H1 (cell line): ENCODE data around the gene TRDN. TPM values are rescaled to one million over a fixed set of nuclear protein-coding genes. Genes with fewer than 3 reads are reported as not detected.

Source experiments
- CTCF ChIA-PET: fragments of 300-600 bp; sonication (Branson Sonifier 250); formaldehyde crosslinking; loops from one replicate; lab custom pipeline; 2021; ENCODE audit not compliant: partially characterized antibody; lab: Charles Lee
- POLR2A ChIA-PET: fragments of 300-600 bp; sonication (Branson Sonifier 250); formaldehyde crosslinking; loops from one replicate; lab custom pipeline; 2021; ENCODE audit warnings: inconsistent platforms; ENCODE audit not compliant: partially characterized antibody; lab: Charles Lee
- DNase-seq, 2 experiments: peaks; one replicate each; pipeline versions ENCODE4 v3.0.0 to v3.0.0-alpha.2; 2010 to 2022; ENCODE audit warnings: low spot score in 2 of 2, low read depth in 1 of 2, mixed read lengths in 1 of 2
- FAIRE-seq: peaks from 2 replicates; lab custom pipeline; 2011; peaks lifted over from hg19 to GRCh38; lab: Jason Lieb, UNC
- H2AFZ ChIP-seq: 2 replicates; pipeline ENCODE4 v1.8.1; 2012; ENCODE audit warnings: low read length, inconsistent platforms
- H2AK5ac ChIP-seq: 2 replicates; pipeline ENCODE4 v1.6.1; 2013; ENCODE audit warnings: low read depth, low read length
- H2BK120ac ChIP-seq: replicated peaks from 2 replicates; pipeline ENCODE3; 2013; ENCODE audit warnings: low read depth, low read length, inconsistent platforms
- H2BK12ac ChIP-seq: 2 replicates; pipeline ENCODE4 v1.6.1; 2013; ENCODE audit warnings: low read depth, low read length
- H2BK15ac ChIP-seq: 2 replicates; pipeline ENCODE4 v1.6.1; 2013; ENCODE audit warnings: low read length
- H2BK20ac ChIP-seq: 2 replicates; pipeline ENCODE4 v1.6.1; 2013; ENCODE audit warnings: low read length
- H2BK5ac ChIP-seq: 2 replicates; pipeline ENCODE4 v1.6.1; 2013; ENCODE audit warnings: low read depth, low read length
- H3K14ac ChIP-seq: 2 replicates; pipeline ENCODE4 v1.6.1; 2013; ENCODE audit warnings: inconsistent platforms; ENCODE audit not compliant: insufficient read length
- H3K18ac ChIP-seq: 2 replicates; pipeline ENCODE4 v1.6.1; 2013; ENCODE audit warnings: low read length; ENCODE audit errors: extremely low read depth
- H3K23ac ChIP-seq: 2 replicates; pipeline ENCODE4 v1.6.1; 2013; ENCODE audit warnings: inconsistent platforms; ENCODE audit not compliant: insufficient read length
- H3K23me2 ChIP-seq: 2 replicates; pipeline ENCODE4 v1.6.1; 2013; ENCODE audit warnings: low read depth, low read length
- H3K27ac ChIP-seq: 2 replicates; pipeline ENCODE4 v1.6.1; 2011; ENCODE audit warnings: low read depth, low read length, inconsistent platforms
- H3K27me3 ChIP-seq, 4 experiments: replicated peaks in 1 of 4; 1 replicate in 1 of 4; 2 replicates in 3 of 4; pipeline versions ENCODE4 v1.6.1 to v1.8.1; 2011 to 2013; ENCODE audit warnings: low read length in 3 of 4, mild to moderate bottlenecking in 3 of 4, inconsistent platforms in 2 of 4, mixed read lengths in 2 of 4, moderate library complexity in 1 of 4; ENCODE audit not compliant: control insufficient read depth in 3 of 4, insufficient read depth in 3 of 4; ENCODE audit errors: extremely low read depth in 1 of 4
- H3K36me3 ChIP-seq, 4 experiments: 2 replicates each; pipeline versions ENCODE4 v1.6.1 to v1.8.1; 2011 to 2013; ENCODE audit warnings: mild to moderate bottlenecking in 4 of 4, low read length in 3 of 4, moderate library complexity in 2 of 4, control low read depth in 1 of 4, inconsistent platforms in 1 of 4; ENCODE audit not compliant: insufficient read depth in 4 of 4, control insufficient read depth in 2 of 4
- H3K4ac ChIP-seq: replicated peaks from 2 replicates; pipeline ENCODE3; 2013; ENCODE audit warnings: low read length, low read depth, mixed read lengths, inconsistent platforms; ENCODE audit not compliant: insufficient read length
- H3K4me1 ChIP-seq, 4 experiments: replicated peaks in 1 of 4; 1 replicate in 1 of 4; 2 replicates in 3 of 4; pipeline versions ENCODE4 v1.6.1 to v1.8.1; 2011 to 2013; ENCODE audit warnings: low read length in 3 of 4, inconsistent platforms in 2 of 4, mixed read lengths in 1 of 4; ENCODE audit not compliant: insufficient read depth in 4 of 4, control insufficient read depth in 3 of 4
- H3K4me2 ChIP-seq, 2 experiments: 2 replicates each; pipeline versions ENCODE4 v1.6.1 to v1.8.1; 2011 to 2013; ENCODE audit warnings: low read depth in 2 of 2, low read length in 2 of 2, control low read depth in 1 of 2, inconsistent platforms in 1 of 2, mild to moderate bottlenecking in 1 of 2; ENCODE audit not compliant: insufficient read depth in 1 of 2
- H3K4me3 ChIP-seq, 4 experiments: fragments of 200-600, 300-600 bp in 1 of 4; sonication (generic), shearing (Covaris generic), sonication (Bioruptor Twin) in 1 of 4; 2 replicates each; pipeline versions ENCODE4 v1.5.1 to v1.8.1; 2011 to 2016; ENCODE audit warnings: low read length in 4 of 4, low read depth in 3 of 4, control low read depth in 2 of 4, inconsistent platforms in 2 of 4, mild to moderate bottlenecking in 2 of 4, mixed read lengths in 1 of 4, moderate library complexity in 1 of 4; ENCODE audit not compliant: insufficient read depth in 2 of 4; ENCODE audit errors: extremely low read depth in 1 of 4
- H3K56ac ChIP-seq: replicated peaks from 2 replicates; pipeline ENCODE3; 2013; ENCODE audit warnings: low read depth, mild to moderate bottlenecking, mixed read lengths, low read length, inconsistent platforms; ENCODE audit not compliant: insufficient read length
- H3K79me1 ChIP-seq: 2 replicates; pipeline ENCODE4 v1.6.1; 2013; ENCODE audit warnings: low read depth, low read length, control low read depth
- H3K79me2 ChIP-seq, 2 experiments: 2 replicates each; pipeline versions ENCODE4 v1.6.1 to v1.8.1; 2012 to 2013; ENCODE audit warnings: low read length in 2 of 2, mild to moderate bottlenecking in 2 of 2, inconsistent platforms in 1 of 2; ENCODE audit not compliant: insufficient read depth in 2 of 2, control insufficient read depth in 1 of 2
- H3K9ac ChIP-seq, 4 experiments: replicated peaks in 1 of 4; 1 replicate in 1 of 4; 2 replicates in 3 of 4; pipeline versions ENCODE4 v1.6.1 to v1.8.1; 2011 to 2013; ENCODE audit warnings: low read depth in 3 of 4, low read length in 3 of 4, control low read depth in 2 of 4, mild to moderate bottlenecking in 2 of 4, moderate library complexity in 2 of 4, inconsistent platforms in 1 of 4; ENCODE audit errors: extremely low read depth in 1 of 4
- H3K9me3 ChIP-seq, 2 experiments: 2 replicates each; pipeline versions ENCODE4 v1.6.1 to v1.8.1; 2012 to 2013; ENCODE audit warnings: mild to moderate bottlenecking in 2 of 2, moderate library complexity in 2 of 2, control low read depth in 1 of 2, inconsistent platforms in 1 of 2, low read depth in 1 of 2, low read length in 1 of 2, mixed read lengths in 1 of 2; ENCODE audit not compliant: insufficient read depth in 2 of 2
- H4K20me1 ChIP-seq, 2 experiments: replicated peaks in 1 of 2; 2 replicates each; pipeline versions ENCODE3 to v1.8.1; 2011 to 2013; ENCODE audit warnings: inconsistent platforms in 2 of 2, low read length in 2 of 2, mild to moderate bottlenecking in 1 of 2; ENCODE audit not compliant: insufficient read depth in 2 of 2, control insufficient read depth in 1 of 2
- H4K5ac ChIP-seq: 2 replicates; pipeline ENCODE4 v1.6.1; 2013; ENCODE audit warnings: low read length, low read depth, mixed read lengths, inconsistent platforms; ENCODE audit not compliant: insufficient read length
- H4K8ac ChIP-seq: 2 replicates; pipeline ENCODE4 v1.8.0; 2013; ENCODE audit warnings: mild to moderate bottlenecking, moderate library complexity, low read length, inconsistent platforms; ENCODE audit not compliant: insufficient read depth; ENCODE audit errors: extremely low read depth
- H4K91ac ChIP-seq: replicated peaks from 2 replicates; pipeline ENCODE3; 2013; ENCODE audit warnings: low read length, mixed read lengths, inconsistent platforms; ENCODE audit not compliant: insufficient read length
- BACH1 ChIP-seq: IDR thresholded peaks from 2 replicates; pipeline ENCODE4 v1.6.1; 2012; ENCODE audit warnings: low read length, improper control_type of control experiment
- CHD2 ChIP-seq: IDR thresholded peaks from 2 replicates; pipeline ENCODE4 v1.6.1; 2012; ENCODE audit warnings: low read length, improper control_type of control experiment
- TCF12 ChIP-seq: IDR thresholded peaks from 2 replicates; pipeline ENCODE4 v1.6.1; 2011; ENCODE audit warnings: low read depth, mild to moderate bottlenecking, low read length
- WGBS, 2 experiments: shearing (Covaris generic) in 1 of 2; methylation state at CpG; one replicate each; pipeline versions ENCODE4 v1.1.6 to v1.1.7; 2013 to 2015; ENCODE audit warnings: low lambda C conversion rate in 2 of 2, mixed read lengths in 2 of 2, inconsistent platforms in 1 of 2, low coverage in 1 of 2, missing lambda C conversion rate in 1 of 2; ENCODE audit not compliant: insufficient replicate concordance in 2 of 2, insufficient coverage in 1 of 2, insufficient read length in 1 of 2; ENCODE audit errors: extremely low coverage in 1 of 2, missing lambda C conversion rate in 1 of 2; 5-methylcytosine and 5-hydroxymethylcytosine counted together
- polyA plus RNA-seq, 7 experiments: library from polyadenylated mRNA; depleted of rRNA in 3 of 7; stranded (reverse) in 5 of 7; unstranded in 2 of 7; fragments of >200 nt in 5 of 7; fragments of 200-250 nt in 2 of 7; gene quantifications; 1 replicate in 5 of 7; 2 replicates in 1 of 7; 4 replicates in 1 of 7; pipeline versions ENCODE4 v1.2.1 to v1.2.3, GENCODE V29; 2011 to 2013; ENCODE audit warnings: missing spikeins in 2 of 7, mixed read lengths in 2 of 7
- total RNA-seq: library from RNA; stranded (reverse); fragmentation: NEBNext Ultra II Directional; extraction: Animal tissue kit (Norgen Biotek cat#: 25700); gene quantifications from 2 replicates; pipeline ENCODE4 v1.2.1, GENCODE V29; 2021

TRDN gene
- total and polyA plus RNA-seq, 2 of the 8 experiments (the other 6 are each of a cell fraction or from before 2014, with no cell fraction given): 1.6 to 41.6 TPM

DNA sequence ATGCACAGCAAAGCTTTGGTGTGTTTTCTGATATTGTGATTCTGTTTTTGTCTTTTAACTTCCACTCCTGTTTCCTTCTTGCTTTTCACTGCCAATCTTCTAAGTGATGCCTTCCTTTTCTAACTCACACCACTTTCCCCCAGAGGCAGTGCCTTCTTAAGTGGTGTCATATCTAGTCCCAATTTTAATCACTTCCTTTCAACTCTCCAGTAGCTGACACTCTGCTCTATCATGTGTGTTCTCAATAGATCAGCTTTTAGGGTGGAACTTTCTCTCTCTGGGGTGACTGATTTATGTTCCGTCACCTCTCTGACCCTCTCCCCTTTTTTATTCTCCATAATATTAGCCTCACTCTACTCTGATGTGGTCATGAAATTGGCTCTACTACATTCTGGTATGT lies 460.0 kb downstream of the TRDN start:
- 88% methylated on average over 1 of the region's 1 CpG; no CpG with 5 or more reads in 1 of the 2 experiments for WGBS, 2 experiments
- DNase-seq: no peak
- H3K27ac ChIP-seq: no peak overlapping the region

More for the DNA sequence above, 460.0 kb downstream of the TRDN start:
- H2BK5ac ChIP-seq: no peak overlapping the region
- no peaks in the 10 kb centered on the region for H3K27me3 ChIP-seq
- ChIA-PET POLR2A (no interaction called here), CTCF (no interaction called here)
- no peak overlapping the region for H4K91ac ChIP-seq
- H4K5ac ChIP-seq: no peak overlapping the region
- no peaks in the 10 kb centered on the region for H3K4me1 ChIP-seq
- H3K9me3 ChIP-seq: no peaks in the 10 kb centered on the region
- no peak overlapping the region for H2BK12ac ChIP-seq
- no peak for FAIRE-seq
- no peaks in the 10 kb centered on the region for H3K36me3 ChIP-seq
- no peak overlapping the region for H3K4ac ChIP-seq
- H3K9ac ChIP-seq: no peak overlapping the region
- H3K56ac ChIP-seq: no peak overlapping the region
- no peak overlapping the region for H2AFZ ChIP-seq
- no peak overlapping the region for H3K23ac ChIP-seq
- H3K79me2 ChIP-seq: no peaks in the 10 kb centered on the region
- no peak overlapping the region for H2BK120ac ChIP-seq
- no peaks in the 10 kb centered on the region for H3K23me2 ChIP-seq
- H4K8ac ChIP-seq: no peak overlapping the region
- H3K4me3 ChIP-seq: no peak overlapping the region
- H3K14ac ChIP-seq: no peak overlapping the region
- H4K20me1 ChIP-seq: no peaks in the 10 kb centered on the region
- no peak overlapping the region for H2BK15ac ChIP-seq
- no peaks in the 10 kb centered on the region for H3K79me1 ChIP-seq
- no peak for TF ChIP-seq CHD2
- TF ChIP-seq BACH1: no peak
- TF ChIP-seq TCF12: no peak
- TF ChIP-seq, all 59 proteins: peak for 0
- H3K18ac ChIP-seq: no peak overlapping the region
- H2BK20ac ChIP-seq: no peak overlapping the region
- H3K4me2 ChIP-seq: no peak overlapping the region
- H2AK5ac ChIP-seq: no peak overlapping the region
